Measurements from ENCODE around the gene TRIM38.
A peak's percentile ranks its signal among the peaks of the same experiment; 100 is the strongest.

TRIM38 gene

GRCh38 chr6:26028212-26028745, 65.7 kb downstream of the TRIM38 start:
- no peak for DNase-seq

GRCh38 chr6:26028746-26029569, 66.4 kb downstream of the TRIM38 start:
- DNase-seq, result no peak

GRCh38 chr6:26029570-26029856, 66.9 kb downstream of the TRIM38 start:
- DNase-seq, result no peak

- no peak for DNase-seq
These were observed 67.5 kb downstream of the TRIM38 start for GRCh38 chr6:26029857-26030653.

GRCh38 chr6:26030716-26031115, 68.1 kb downstream of the TRIM38 start:
- no peak for DNase-seq

GRCh38 chr6:26031151-26031594, 68.6 kb downstream of the TRIM38 start:
- DNase-seq, result no peak

GRCh38 chr6:26031595-26032339, 69.2 kb downstream of the TRIM38 start:
- peak; percentile 70 to 91 (median 86) for DNase-seq

- peak in 4 of 6 experiments; percentile 25 to 73 (median 46) for DNase-seq
These were observed 69.9 kb downstream of the TRIM38 start for GRCh38 chr6:26032340-26033084.

GRCh38 chr6:26033085-26033940, 70.7 kb downstream of the TRIM38 start:
- peak; percentile 30 to 87 (median 67) for DNase-seq

- DNase-seq, result no peak
These were observed 71.3 kb downstream of the TRIM38 start for GRCh38 chr6:26033941-26034354.

- no peak for DNase-seq
These were observed 72.3 kb downstream of the TRIM38 start for GRCh38 chr6:26034905-26035304.

Measured in stimulated activated naive CD4-positive, alpha-beta T cell (primary cell).